ENCODE results near the gene ELAVL4.

The ELAVL4 gene

DNA sequence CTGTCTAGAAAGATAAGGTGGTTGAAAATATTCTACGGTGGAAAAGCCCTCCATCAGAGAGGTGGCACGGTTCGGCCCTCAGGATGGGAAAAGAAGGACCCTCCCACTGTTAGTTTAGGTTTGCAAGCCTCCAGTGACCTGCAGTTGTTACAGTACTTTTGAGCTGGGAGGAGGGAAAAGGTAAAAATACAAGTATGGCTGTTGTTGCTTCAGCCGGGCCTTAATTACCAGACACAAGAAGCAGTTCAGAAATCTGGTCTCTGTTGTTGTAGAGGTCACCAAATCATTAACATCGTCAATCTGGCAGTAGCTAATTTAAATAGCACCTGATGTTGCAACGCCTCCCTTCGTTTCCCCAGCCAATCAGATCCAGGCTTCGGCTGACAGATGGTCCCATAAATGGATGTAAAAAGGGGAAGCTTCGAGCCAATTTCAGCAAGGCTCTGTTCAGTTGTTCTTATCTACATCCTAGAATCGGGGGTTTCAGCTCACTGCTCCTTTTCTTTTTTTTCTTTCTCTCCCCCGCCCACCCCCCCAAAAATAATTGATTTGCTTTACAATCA lies at the start of gene ELAVL4:
TSS of gene ELAVL4 (plus strand) at position 424 of the 563 bp plus-strand sequence. CDS start 270 bp downstream, outside the sequence.
- DNase-seq = peak; percentile 16 to 41

GRCh38 chr1:50060279-50060678 lies 48.4 kb upstream of the ELAVL4 start:
- DNase-seq = no peak

GRCh38 chr1:50066806-50067205 lies 41.9 kb upstream of the ELAVL4 start:
- DNase-seq = no peak

DNA sequence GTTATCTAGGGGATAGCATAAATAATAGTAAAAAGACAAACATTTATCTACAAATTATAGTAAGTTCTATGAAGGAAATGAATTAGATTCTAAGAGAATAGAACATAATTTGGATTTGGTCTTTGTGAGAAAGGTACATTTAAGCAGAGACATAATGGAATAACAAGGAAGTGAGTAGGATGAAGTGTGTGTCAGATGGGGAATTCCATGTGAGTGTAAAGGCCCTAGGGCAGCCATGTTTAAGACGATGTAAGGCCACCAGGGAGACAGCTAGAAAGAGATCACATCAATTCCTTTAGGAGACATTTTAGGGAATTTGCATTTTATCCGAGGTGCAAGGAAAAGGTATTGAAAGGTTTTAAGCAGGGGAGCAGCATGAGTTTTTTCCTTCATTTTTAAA lies 33.8 kb upstream of the ELAVL4 start:
- no peak for DNase-seq

- no peak for DNase-seq
Observed at GRCh38 chr1:50077273-50077672, 31.4 kb upstream of the ELAVL4 start.

GRCh38 chr1:50080904-50081586 lies 27.7 kb upstream of the ELAVL4 start:
- no peak for DNase-seq

DNA sequence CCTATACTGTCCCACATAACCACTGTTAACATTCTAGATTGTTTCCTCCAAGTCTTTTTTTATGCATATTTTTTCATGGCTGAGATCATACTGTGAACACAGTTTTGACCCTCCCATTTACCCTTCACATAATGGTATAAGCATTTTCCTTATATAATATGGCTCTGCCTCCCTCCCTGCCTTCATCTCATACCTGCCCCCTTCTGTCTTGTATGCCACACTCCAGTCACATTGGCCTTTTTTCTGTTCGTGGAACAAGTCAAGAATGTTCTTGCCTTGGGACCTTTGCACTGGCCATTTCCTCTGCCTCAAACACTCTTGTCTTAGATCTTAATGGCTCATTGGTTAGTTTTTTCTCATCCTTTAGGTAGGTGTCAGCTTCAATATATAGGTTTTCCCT lies 24.3 kb upstream of the ELAVL4 start:
- DNase-seq = no peak

- DNase-seq = no peak
Observed at GRCh38 chr1:50091068-50091467, 17.7 kb upstream of the ELAVL4 start.

GRCh38 chr1:50095716-50096115 lies 13.0 kb upstream of the ELAVL4 start:
- DNase-seq = no peak

DNA sequence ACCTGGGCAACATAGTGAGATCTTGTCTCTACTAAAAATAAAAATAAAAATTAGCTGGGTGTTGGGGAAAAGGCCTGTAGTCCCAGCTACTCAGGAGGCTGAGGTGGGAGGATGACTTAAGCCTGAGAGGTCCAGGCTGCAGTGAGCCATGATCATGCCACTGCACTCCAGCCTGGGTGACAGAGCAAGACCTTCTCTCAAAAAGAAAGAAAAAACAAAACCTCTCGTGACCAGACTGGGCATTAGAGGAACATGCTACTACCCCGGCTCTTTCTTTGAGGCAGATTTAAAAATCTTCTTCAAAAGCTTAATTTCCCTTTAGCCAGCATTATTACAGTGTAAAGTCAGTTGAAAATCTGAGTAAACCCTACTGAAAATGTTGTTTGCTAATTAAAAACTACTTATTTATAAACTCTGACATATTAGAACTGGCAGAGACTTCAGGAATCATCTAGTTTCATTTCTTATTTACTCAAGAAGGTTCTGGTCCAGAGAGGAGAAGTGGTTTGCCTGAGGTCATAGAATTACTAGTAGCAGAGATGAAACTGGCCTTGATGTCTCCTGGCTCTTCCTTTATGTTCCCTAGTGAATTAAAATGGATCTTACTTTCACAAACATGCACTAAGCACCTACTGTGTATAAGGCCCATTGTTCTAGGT lies 11.6 kb upstream of the ELAVL4 start:
- no peak for DNase-seq

GRCh38 chr1:50097791-50098190 lies 10.9 kb upstream of the ELAVL4 start:
- no peak for DNase-seq

GRCh38 chr1:50098591-50099021 lies 10.1 kb upstream of the ELAVL4 start:
- DNase-seq = no peak

- no peak for DNase-seq
Observed at GRCh38 chr1:50099654-50100053, 9.1 kb upstream of the ELAVL4 start.

DNA sequence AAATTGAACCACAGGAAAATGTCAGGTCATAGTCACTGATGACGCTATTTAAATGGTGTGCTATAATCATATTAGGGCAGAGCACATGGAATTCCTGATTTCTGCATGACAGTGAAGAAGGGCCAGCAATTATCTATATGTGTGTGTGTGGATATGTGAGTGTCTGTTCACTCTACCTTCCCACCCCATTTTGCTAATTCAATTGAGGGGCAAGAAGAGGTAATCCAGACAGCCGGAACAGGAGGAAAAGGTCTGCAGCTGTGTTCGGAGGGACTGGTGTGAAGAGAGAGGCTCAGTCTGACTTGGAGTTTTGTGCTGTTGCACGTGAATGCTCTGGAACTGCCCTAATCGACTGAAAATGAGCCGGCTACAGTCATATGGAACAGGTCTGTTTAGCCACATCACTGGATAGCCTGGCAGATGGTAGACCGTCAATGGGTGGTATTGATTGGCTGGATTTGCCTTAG lies 5.1 kb upstream of the ELAVL4 start:
- DNase-seq = no peak

DNA sequence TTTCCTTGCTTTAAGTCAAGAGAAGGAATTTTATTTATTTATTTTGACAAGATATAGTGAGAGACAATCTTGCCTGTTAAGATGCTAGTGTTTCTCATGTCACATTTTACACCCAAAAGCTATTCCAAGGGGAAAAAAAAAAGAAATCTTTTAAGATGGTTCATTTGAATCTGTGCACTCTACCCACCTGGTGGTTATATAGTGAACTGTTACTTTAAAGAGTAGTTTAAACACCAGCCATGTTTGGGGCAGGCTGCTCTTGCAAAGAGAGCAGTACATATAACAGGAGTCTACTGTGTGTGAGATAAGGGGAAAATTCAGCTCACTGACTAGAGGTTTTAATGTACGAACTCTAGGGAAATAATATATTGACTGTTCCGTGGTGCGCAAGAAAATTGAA lies 3.3 kb upstream of the ELAVL4 start:
- DNase-seq = no peak

- no peak for DNase-seq
Observed at GRCh38 chr1:50106095-50106761, 2.5 kb upstream of the ELAVL4 start.

- no peak for DNase-seq
Observed at GRCh38 chr1:50109116-50109515, 396 bp downstream of the ELAVL4 start.

DNA sequence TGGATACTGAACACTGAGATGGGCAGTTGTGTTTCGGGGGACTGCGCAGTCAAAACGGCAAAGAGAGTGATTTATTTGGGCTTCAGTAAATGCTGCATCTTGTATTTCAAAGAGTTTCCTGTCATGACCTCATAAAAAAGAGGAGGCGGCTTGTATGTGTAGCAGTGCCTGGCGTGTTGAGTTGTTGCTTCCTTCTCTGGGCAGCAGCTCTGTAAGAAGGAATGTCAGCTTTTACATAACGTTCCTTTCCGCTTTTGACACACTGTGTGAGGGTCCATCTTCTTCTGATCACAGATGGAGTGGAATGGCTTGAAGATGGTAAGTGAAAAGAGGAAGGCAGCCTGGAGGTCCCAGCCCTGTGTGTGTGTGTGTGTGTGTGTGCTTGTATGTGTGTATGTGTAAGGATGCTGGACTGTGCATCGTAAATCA lies 941 bp downstream of the ELAVL4 start:
- peak; percentile 15 to 22 for DNase-seq

DNA sequence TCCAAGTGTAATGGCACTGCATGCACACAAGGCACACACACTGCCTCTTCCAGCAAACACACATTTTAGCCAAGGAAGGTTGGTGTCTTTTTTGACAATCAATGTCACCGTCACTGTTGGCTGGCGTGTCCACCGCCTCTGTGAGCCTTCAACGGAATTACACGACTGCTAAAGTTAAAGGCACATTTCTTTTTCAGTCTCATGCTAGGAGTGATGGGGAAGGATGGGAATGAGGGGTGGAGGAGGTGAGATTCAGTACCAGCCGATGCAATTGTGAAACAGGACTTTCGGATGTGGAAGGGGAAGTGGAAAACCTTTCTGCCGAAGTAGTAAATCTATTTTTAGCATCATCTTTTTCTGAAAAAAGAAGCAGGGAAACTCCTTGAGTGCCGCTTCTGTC lies 1.4 kb downstream of the ELAVL4 start:
- DNase-seq = peak; percentile 11 to 14

DNA sequence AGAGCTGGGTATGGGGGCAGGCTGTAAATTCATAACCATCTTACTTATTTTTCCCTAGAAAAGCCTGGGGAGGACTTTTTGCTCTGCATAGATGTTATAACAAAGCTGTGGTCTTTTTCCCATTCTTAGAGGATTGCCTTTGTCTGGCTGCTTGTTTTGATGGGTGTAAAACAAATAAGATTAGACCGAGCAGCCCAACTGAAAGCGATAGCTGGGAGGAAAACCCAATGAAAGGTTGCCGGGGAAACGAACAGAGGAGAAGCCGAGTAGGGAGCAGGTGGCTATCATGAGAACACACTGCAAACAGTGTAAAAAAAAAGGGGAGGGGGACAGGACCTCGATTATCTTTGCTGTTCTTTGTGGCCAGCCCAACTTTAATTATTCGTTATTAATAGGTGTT lies 1.9 kb downstream of the ELAVL4 start:
- DNase-seq = no peak

DNA sequence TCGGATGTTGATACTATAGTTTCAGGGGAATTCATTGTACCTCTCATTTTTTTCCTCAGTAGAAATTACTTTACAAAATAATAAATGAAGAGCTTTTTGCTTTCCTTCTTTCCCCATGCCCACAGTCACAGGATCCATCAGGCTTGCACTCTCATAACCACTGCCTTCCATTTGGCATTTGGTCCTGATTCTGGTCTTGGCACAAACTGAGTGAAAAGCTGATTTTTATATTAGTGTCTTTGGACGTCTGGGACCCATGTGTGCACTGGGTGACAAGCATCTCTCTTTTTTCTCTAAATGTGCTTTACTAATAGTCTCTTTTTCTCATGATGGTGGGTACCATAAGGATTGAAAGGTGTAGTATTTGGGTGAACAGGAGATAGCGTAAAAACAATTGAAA lies 2.8 kb downstream of the ELAVL4 start:
- no peak for DNase-seq

DNA sequence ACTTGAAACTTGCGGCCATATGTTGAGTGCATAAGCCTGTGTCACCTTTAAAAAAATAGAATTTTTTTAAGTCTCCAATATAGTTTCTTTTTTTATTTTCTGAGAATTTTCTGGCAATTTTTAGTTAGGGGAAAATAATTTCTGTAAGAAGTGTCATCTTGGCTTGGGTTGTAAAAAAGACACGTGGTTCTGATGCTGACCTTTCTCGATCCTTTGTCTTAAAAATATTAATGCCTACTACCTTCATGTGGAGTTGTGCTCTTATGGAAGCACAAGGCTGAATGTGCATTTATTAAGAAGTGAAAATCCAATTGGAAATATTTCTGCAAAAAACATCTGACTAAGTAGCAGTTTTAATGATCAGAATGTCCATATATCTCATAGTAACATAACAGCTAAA lies 3.5 kb downstream of the ELAVL4 start:
- DNase-seq = no peak

GRCh38 chr1:50123071-50123470 lies 14.4 kb downstream of the ELAVL4 start:
- DNase-seq = no peak

Measured in CD4-positive, alpha-beta T cell treated with Interleukin-4 for 1 hour (primary cell).